ENCODE results near the gene KPNA1. TPM values are rescaled to one million over a fixed set of nuclear protein-coding genes. Genes with fewer than 3 reads are reported as not detected.
"Not testable (repeated sequence)": the region's sequence is repeated elsewhere in the genome, so short reads cannot be mapped to it uniquely, and the experiment has no call there.

The KPNA1 gene
- total RNA-seq, 1 donor from 2014 or later = 59.8 TPM

- no peak for ATAC-seq
- no peak for DNase-seq
- intact Hi-C loops (cut with micrococcal nuclease) = no loop called here
These were observed 18.2 kb downstream of the KPNA1 start for GRCh38 chr3:122496508-122496907.

GRCh38 chr3:122493296-122493695 lies 21.4 kb downstream of the KPNA1 start:
- no peak for ATAC-seq
- intact Hi-C loops (cut with micrococcal nuclease) = no loop called here
- no peak for DNase-seq

- no peak for ATAC-seq
- intact Hi-C loops (cut with micrococcal nuclease) = no loop called here
- no peak for DNase-seq
These were observed 26.3 kb downstream of the KPNA1 start for GRCh38 chr3:122488262-122488973.

GRCh38 chr3:122484985-122485384 lies 29.8 kb downstream of the KPNA1 start:
- DNase-seq (no peak), ATAC-seq (no peak)
- intact Hi-C loops (cut with micrococcal nuclease) = no loop called here

GRCh38 chr3:122481390-122481789 lies 33.3 kb downstream of the KPNA1 start:
- intact Hi-C loops (cut with micrococcal nuclease) = no loop called here
- ATAC-seq (no peak), DNase-seq (no peak)

GRCh38 chr3:122476532-122476931 lies 38.2 kb downstream of the KPNA1 start:
- ATAC-seq (no peak), DNase-seq (no peak)
- intact Hi-C loops (cut with micrococcal nuclease) = no loop called here

- no peak for ATAC-seq
- intact Hi-C loops (cut with micrococcal nuclease) = no loop called here
These were observed 39.4 kb downstream of the KPNA1 start for GRCh38 chr3:122475316-122475715.

GRCh38 chr3:122469659-122470058 lies 45.1 kb downstream of the KPNA1 start:
- intact Hi-C loops (cut with micrococcal nuclease) = no loop called here
- ATAC-seq (no peak), DNase-seq (no peak)

More at GRCh38 chr3:122475316-122475715, 39.4 kb downstream of the KPNA1 start:
- no peak for DNase-seq

- DNase-seq (no peak), ATAC-seq (no peak)
- intact Hi-C loops (cut with micrococcal nuclease) = no loop called here
These were observed 45.7 kb downstream of the KPNA1 start for GRCh38 chr3:122468896-122469533.

- no peak for ATAC-seq
- intact Hi-C loops (cut with micrococcal nuclease) = no loop called here
- no peak for DNase-seq
These were observed 48.0 kb downstream of the KPNA1 start for GRCh38 chr3:122466701-122467240.

GRCh38 chr3:122464659-122465058 lies 50.1 kb downstream of the KPNA1 start:
- intact Hi-C loops (cut with micrococcal nuclease) = no loop called here
- DNase-seq = no peak
- ATAC-seq = no peak

GRCh38 chr3:122462406-122462805 lies 52.3 kb downstream of the KPNA1 start:
- no peak for DNase-seq
- ATAC-seq = no peak
- intact Hi-C loops (cut with micrococcal nuclease) = no loop called here

- ATAC-seq (no peak), DNase-seq (no peak)
- intact Hi-C loops (cut with micrococcal nuclease) = no loop called here
These were observed 52.9 kb downstream of the KPNA1 start for GRCh38 chr3:122461806-122462205.

- intact Hi-C loops (cut with micrococcal nuclease) = no loop called here
- no peak for ATAC-seq
- DNase-seq = no peak
These were observed 55.7 kb downstream of the KPNA1 start for GRCh38 chr3:122458992-122459391.

- no peak for ATAC-seq
- intact Hi-C loops (cut with micrococcal nuclease) = no loop called here
- no peak for DNase-seq
These were observed 57.0 kb downstream of the KPNA1 start for GRCh38 chr3:122457706-122458105.

GRCh38 chr3:122456074-122456473 lies 58.7 kb downstream of the KPNA1 start:
- intact Hi-C loops (cut with micrococcal nuclease) = no loop called here
- ATAC-seq (no peak), DNase-seq (no peak)

- no peak for ATAC-seq
These were observed 63.4 kb downstream of the KPNA1 start for GRCh38 chr3:122451371-122451770.

GRCh38 chr3:122448218-122448617 lies 66.5 kb downstream of the KPNA1 start:
- ATAC-seq; DNase-seq; intact Hi-C loops (cut with micrococcal nuclease): not testable (repeated sequence)

More at GRCh38 chr3:122451371-122451770, 63.4 kb downstream of the KPNA1 start:
- intact Hi-C loops (cut with micrococcal nuclease) = no loop called here
- DNase-seq = no peak

GRCh38 chr3:122444491-122444887 lies 70.2 kb downstream of the KPNA1 start:
- intact Hi-C loops (cut with micrococcal nuclease); DNase-seq; ATAC-seq: not testable (repeated sequence)

- DNase-seq; intact Hi-C loops (cut with micrococcal nuclease); ATAC-seq: not testable (repeated sequence)
These were observed 70.8 kb downstream of the KPNA1 start for GRCh38 chr3:122443762-122444490.

Measured in left ventricle myocardium superior (tissue), 1 donor.